ENCODE measurements around the gene ZNFX1.

DNA sequence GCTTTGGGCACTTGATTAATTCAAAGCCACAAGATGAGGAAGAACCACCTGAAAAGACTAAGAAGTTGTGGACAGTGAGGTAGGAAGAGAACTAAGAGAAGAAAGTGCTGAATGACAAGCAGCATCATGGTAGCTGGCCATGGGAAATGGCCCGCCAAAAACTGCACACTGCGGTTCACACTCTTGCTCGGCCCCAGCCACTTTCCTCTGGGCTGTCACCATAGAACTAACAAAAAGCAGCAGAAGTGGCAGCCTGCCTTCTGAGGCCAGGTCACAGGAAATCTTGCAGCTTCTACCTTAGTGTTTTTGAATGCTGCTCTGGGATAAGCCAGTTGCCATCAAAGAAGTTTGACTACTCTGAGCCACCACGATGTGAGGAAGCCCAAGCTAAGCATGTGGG lies 34.8 kb upstream of the ZNFX1 start:
- TF ChIP-seq, protein P1, sequence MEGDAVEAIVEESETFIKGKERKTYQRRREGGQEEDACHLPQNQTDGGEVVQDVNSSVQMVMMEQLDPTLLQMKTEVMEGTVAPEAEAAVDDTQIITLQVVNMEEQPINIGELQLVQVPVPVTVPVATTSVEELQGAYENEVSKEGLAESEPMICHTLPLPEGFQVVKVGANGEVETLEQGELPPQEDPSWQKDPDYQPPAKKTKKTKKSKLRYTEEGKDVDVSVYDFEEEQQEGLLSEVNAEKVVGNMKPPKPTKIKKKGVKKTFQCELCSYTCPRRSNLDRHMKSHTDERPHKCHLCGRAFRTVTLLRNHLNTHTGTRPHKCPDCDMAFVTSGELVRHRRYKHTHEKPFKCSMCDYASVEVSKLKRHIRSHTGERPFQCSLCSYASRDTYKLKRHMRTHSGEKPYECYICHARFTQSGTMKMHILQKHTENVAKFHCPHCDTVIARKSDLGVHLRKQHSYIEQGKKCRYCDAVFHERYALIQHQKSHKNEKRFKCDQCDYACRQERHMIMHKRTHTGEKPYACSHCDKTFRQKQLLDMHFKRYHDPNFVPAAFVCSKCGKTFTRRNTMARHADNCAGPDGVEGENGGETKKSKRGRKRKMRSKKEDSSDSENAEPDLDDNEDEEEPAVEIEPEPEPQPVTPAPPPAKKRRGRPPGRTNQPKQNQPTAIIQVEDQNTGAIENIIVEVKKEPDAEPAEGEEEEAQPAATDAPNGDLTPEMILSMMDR (IDR thresholded peaks at IDR 0.05) = no peak
- TF ChIP-seq RELA (CRISPR knock-in tag; IDR thresholded peaks at IDR 0.05; ENCODE audit: borderline replicate concordance) (no peak), CBFB (CRISPR knock-in tag; IDR thresholded peaks at IDR 0.05; ENCODE audit: low read depth) (no peak), ZNF423 (CRISPR knock-in tag; IDR thresholded peaks at IDR 0.05) (no peak), FOXP1 (CRISPR knock-in tag; IDR thresholded peaks at IDR 0.05; ENCODE audit: borderline replicate concordance) (no peak), JAZF1 (CRISPR knock-in tag; IDR thresholded peaks at IDR 0.05) (no peak), CREM (CRISPR knock-in tag; IDR thresholded peaks at IDR 0.05) (no peak), ATF1 (CRISPR knock-in tag; IDR thresholded peaks at IDR 0.05) (no peak), ELF4 (CRISPR knock-in tag; IDR thresholded peaks at IDR 0.05; ENCODE audit: low read depth) (no peak), NFYB (CRISPR knock-in tag; conservative IDR thresholded peaks at IDR 0.05; ENCODE audit: low read depth) (no peak)
- TF ChIP-seq, protein P2, sequence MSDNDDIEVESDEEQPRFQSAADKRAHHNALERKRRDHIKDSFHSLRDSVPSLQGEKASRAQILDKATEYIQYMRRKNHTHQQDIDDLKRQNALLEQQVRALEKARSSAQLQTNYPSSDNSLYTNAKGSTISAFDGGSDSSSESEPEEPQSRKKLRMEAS (CRISPR knock-in tag; IDR thresholded peaks at IDR 0.05) = no peak
- TF ChIP-seq, protein P3, sequence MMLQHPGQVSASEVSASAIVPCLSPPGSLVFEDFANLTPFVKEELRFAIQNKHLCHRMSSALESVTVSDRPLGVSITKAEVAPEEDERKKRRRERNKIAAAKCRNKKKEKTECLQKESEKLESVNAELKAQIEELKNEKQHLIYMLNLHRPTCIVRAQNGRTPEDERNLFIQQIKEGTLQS (CRISPR knock-in tag; conservative IDR thresholded peaks at IDR 0.05) = no peak
- TF ChIP-seq, protein P4, sequence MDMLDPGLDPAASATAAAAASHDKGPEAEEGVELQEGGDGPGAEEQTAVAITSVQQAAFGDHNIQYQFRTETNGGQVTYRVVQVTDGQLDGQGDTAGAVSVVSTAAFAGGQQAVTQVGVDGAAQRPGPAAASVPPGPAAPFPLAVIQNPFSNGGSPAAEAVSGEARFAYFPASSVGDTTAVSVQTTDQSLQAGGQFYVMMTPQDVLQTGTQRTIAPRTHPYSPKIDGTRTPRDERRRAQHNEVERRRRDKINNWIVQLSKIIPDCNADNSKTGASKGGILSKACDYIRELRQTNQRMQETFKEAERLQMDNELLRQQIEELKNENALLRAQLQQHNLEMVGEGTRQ (CRISPR knock-in tag; IDR thresholded peaks at IDR 0.05) = no peak
- TF ChIP-seq, protein P5, sequence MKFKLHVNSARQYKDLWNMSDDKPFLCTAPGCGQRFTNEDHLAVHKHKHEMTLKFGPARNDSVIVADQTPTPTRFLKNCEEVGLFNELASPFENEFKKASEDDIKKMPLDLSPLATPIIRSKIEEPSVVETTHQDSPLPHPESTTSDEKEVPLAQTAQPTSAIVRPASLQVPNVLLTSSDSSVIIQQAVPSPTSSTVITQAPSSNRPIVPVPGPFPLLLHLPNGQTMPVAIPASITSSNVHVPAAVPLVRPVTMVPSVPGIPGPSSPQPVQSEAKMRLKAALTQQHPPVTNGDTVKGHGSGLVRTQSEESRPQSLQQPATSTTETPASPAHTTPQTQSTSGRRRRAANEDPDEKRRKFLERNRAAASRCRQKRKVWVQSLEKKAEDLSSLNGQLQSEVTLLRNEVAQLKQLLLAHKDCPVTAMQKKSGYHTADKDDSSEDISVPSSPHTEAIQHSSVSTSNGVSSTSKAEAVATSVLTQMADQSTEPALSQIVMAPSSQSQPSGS (CRISPR knock-in tag; IDR thresholded peaks at IDR 0.05; ENCODE audit: borderline replicate concordance, low read depth) = no peak

Measured in WTC11 (cell line).